ENCODE data around the gene SCGN.

Gene SCGN

DNA sequence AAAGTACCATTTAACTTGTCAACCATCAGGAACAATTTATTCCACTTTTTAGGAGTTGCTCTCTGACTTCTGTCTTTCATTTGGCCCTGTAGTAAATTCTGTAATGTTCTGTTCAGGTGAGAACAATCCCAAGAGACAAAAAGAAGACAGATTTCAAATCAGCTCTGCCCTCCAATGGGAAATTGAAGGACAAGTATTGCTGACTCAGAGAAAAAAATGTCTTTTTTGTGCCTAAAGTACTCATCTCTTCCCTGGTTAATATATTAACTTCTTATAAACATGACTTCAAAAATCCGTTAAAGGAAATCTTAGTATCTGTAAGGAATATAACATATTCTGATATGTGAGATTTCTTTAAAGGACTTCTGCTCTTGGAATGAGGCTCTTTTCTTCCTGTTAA, 38.6 kb upstream of the SCGN start:
- Histone ChIP-seq H3K27ac (ENCODE audit: low read depth, low read length) (no peak overlapping the region), H3K27me3 (ENCODE audit: control insufficient read depth, low read length) (no peaks in the 10 kb centered on the region), H3K4me2 (ENCODE audit: low read length) (no peak overlapping the region), H3K9me3 (ENCODE audit: control insufficient read depth, insufficient read depth, low read length) (no peaks in the 10 kb centered on the region), H3F3A (ENCODE audit: control insufficient read depth, insufficient read depth) (no peaks in the 10 kb centered on the region), H3K4me3 (ENCODE audit: low read length) (no peak overlapping the region), H4K20me1 (ENCODE audit: control insufficient read depth, insufficient read depth, low read depth, low read length) (no peaks in the 10 kb centered on the region), H3K9me2 (replicated peaks; ENCODE audit: control insufficient read depth, low read length) (no peaks in the 10 kb centered on the region), H3K79me2 (ENCODE audit: control insufficient read depth, low read length) (no peaks in the 10 kb centered on the region), H3K36me3 (ENCODE audit: control insufficient read depth, low read length) (no peaks in the 10 kb centered on the region; the same call in 1 of the 2 replicates), H3K4me1 (ENCODE audit: control insufficient read depth, low read length) (peaks cover 18% of the 10 kb centered on the region)
- no peak for TF ChIP-seq EZH2phosphoT487 (IDR thresholded peaks at IDR 0.05; ENCODE audit: borderline replicate concordance, low read length)
- TF ChIP-seq, protein P1, sequence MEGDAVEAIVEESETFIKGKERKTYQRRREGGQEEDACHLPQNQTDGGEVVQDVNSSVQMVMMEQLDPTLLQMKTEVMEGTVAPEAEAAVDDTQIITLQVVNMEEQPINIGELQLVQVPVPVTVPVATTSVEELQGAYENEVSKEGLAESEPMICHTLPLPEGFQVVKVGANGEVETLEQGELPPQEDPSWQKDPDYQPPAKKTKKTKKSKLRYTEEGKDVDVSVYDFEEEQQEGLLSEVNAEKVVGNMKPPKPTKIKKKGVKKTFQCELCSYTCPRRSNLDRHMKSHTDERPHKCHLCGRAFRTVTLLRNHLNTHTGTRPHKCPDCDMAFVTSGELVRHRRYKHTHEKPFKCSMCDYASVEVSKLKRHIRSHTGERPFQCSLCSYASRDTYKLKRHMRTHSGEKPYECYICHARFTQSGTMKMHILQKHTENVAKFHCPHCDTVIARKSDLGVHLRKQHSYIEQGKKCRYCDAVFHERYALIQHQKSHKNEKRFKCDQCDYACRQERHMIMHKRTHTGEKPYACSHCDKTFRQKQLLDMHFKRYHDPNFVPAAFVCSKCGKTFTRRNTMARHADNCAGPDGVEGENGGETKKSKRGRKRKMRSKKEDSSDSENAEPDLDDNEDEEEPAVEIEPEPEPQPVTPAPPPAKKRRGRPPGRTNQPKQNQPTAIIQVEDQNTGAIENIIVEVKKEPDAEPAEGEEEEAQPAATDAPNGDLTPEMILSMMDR (IDR thresholded peaks at IDR 0.05; ENCODE audit: low read depth, low read length, poor library complexity, severe bottlenecking): no peak

DNA sequence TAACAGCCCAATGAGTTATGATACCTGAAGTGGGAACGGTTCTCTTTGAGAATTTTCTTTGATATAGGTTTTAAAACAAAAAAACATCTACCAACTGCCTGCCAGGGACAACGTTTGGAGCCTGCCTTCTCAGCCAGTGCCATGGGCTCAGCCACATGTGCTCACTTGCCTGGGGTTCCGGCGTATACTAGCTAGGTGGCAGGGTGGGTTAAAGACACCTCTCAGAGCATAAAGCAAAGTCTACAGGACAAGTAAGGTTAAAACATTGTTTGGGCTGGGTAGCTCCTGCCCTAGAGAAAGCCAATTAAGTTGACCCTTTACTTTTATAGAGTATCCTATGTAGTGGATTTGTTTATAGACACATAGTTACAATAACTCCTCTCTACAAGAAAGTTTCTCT, 38.0 kb upstream of the SCGN start:
- H3K27ac ChIP-seq (ENCODE audit: low read depth, low read length): no peak overlapping the region
- no peaks in the 10 kb centered on the region for H4K20me1 ChIP-seq (ENCODE audit: control insufficient read depth, insufficient read depth, low read depth, low read length)
- no peaks in the 10 kb centered on the region for H3K79me2 ChIP-seq (ENCODE audit: control insufficient read depth, low read length)
- H3F3A ChIP-seq (ENCODE audit: control insufficient read depth, insufficient read depth): no peaks in the 10 kb centered on the region
- no peaks in the 10 kb centered on the region for H3K27me3 ChIP-seq (ENCODE audit: control insufficient read depth, low read length)
- H3K4me1 ChIP-seq (ENCODE audit: control insufficient read depth, low read length): peaks cover 24% of the 10 kb centered on the region
- TF ChIP-seq EZH2phosphoT487 (IDR thresholded peaks at IDR 0.05; ENCODE audit: borderline replicate concordance, low read length): no peak
- TF ChIP-seq, protein P1 (IDR thresholded peaks at IDR 0.05; ENCODE audit: low read depth, low read length, poor library complexity, severe bottlenecking): no peak
- H3K9me3 ChIP-seq (ENCODE audit: control insufficient read depth, insufficient read depth, low read length): no peaks in the 10 kb centered on the region
- H3K4me3 ChIP-seq (ENCODE audit: low read length): no peak overlapping the region
- H3K9me2 ChIP-seq (replicated peaks; ENCODE audit: control insufficient read depth, low read length): no peaks in the 10 kb centered on the region
- no peak overlapping the region for H3K4me2 ChIP-seq (ENCODE audit: low read length)
- H3K36me3 ChIP-seq (ENCODE audit: control insufficient read depth, low read length): no peaks in the 10 kb centered on the region; the same call in 1 of the 2 replicates

DNA sequence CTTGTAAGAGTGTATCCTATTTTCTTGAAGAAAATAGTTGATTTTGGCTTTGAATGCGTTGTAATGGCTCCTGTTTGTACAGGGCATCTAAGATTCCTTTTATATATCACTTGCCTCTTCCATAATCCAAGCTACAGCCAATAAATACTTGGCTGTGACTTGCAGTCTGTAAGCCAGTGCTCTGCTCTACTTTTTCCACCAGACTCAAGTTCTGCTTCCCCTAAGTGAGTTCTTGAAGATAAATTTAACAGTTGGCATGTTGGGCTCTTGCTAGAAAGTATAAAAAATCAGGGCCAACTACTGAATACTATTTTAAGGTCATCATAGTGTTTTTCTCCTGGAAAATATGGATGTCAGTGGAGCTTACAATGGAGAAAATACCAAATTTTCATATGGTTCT, 36.5 kb upstream of the SCGN start:
- no peak for TF ChIP-seq EZH2phosphoT487 (IDR thresholded peaks at IDR 0.05; ENCODE audit: borderline replicate concordance, low read length)
- TF ChIP-seq, protein P1 (IDR thresholded peaks at IDR 0.05; ENCODE audit: low read depth, low read length, poor library complexity, severe bottlenecking): no peak
- H3K36me3 ChIP-seq (ENCODE audit: control insufficient read depth, low read length): no peaks in the 10 kb centered on the region; the same call in 1 of the 2 replicates
- no peak overlapping the region for H3K27ac ChIP-seq (ENCODE audit: low read depth, low read length)

More for the DNA sequence above, 36.5 kb upstream of the SCGN start:
- Histone ChIP-seq H3F3A (ENCODE audit: control insufficient read depth, insufficient read depth) (no peaks in the 10 kb centered on the region), H4K20me1 (ENCODE audit: control insufficient read depth, insufficient read depth, low read depth, low read length) (no peaks in the 10 kb centered on the region), H3K79me2 (ENCODE audit: control insufficient read depth, low read length) (no peaks in the 10 kb centered on the region), H3K27me3 (ENCODE audit: control insufficient read depth, low read length) (no peaks in the 10 kb centered on the region), H3K9me3 (ENCODE audit: control insufficient read depth, insufficient read depth, low read length) (no peaks in the 10 kb centered on the region), H3K4me2 (ENCODE audit: low read length) (no peak overlapping the region), H3K4me3 (ENCODE audit: low read length) (no peak overlapping the region), H3K4me1 (ENCODE audit: control insufficient read depth, low read length) (peaks cover 27% of the 10 kb centered on the region), H3K9me2 (replicated peaks; ENCODE audit: control insufficient read depth, low read length) (no peaks in the 10 kb centered on the region)
